ENCODE measurements around the gene AGBL3.

GRCh38 chr7:134996097-134996550 lies 9.8 kb downstream of the AGBL3 start:
- TF ChIP-seq, protein P1, sequence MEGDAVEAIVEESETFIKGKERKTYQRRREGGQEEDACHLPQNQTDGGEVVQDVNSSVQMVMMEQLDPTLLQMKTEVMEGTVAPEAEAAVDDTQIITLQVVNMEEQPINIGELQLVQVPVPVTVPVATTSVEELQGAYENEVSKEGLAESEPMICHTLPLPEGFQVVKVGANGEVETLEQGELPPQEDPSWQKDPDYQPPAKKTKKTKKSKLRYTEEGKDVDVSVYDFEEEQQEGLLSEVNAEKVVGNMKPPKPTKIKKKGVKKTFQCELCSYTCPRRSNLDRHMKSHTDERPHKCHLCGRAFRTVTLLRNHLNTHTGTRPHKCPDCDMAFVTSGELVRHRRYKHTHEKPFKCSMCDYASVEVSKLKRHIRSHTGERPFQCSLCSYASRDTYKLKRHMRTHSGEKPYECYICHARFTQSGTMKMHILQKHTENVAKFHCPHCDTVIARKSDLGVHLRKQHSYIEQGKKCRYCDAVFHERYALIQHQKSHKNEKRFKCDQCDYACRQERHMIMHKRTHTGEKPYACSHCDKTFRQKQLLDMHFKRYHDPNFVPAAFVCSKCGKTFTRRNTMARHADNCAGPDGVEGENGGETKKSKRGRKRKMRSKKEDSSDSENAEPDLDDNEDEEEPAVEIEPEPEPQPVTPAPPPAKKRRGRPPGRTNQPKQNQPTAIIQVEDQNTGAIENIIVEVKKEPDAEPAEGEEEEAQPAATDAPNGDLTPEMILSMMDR (IDR thresholded peaks at IDR 0.05): no peak
- no peak for TF ChIP-seq POLR2A (IDR thresholded peaks at IDR 0.05)
